Measurements from ENCODE around the gene HP1BP3. TPM values are rescaled to one million over a fixed set of nuclear protein-coding genes. Genes with fewer than 3 reads are reported as not detected.

Gene HP1BP3
- total RNA-seq, 4 donors from 2014 or later = 108 to 342 (median 206) TPM

DNA sequence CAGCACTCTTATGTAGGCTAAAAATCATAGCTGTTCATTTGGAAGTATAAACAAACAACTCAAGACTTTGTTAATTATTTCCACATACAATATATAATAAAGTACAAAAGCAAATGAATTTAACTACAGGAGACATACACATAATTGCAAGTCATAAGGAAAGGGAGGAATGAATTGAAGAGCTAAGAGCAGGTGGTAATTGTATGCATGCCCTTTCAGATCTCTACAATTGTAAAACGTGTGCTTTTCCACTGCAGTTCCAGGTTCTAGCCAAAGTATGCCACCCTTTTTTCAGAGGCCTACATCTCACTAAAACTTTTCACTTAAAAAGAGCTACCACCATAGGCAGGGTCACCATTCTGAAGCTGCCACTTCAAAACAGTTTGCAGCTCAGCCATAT lies 42.8 kb upstream of the HP1BP3 start:
- TF ChIP-seq CTCF (IDR thresholded peaks at IDR 0.05) = no peak
- TF ChIP-seq POLR2A (IDR thresholded peaks at IDR 0.05) = no peak
- H3K36me3 ChIP-seq = no peaks in the 10 kb centered on the region
- no peak overlapping the region for H3K27ac ChIP-seq
- intact Hi-C loops (cut with DNase I; ENCODE audit: low total_unique reads) = no loop called here
- H3K4me1 ChIP-seq = no peaks in the 10 kb centered on the region
- no peaks in the 10 kb centered on the region for H3K27me3 ChIP-seq
- H3K4me3 ChIP-seq = no peak overlapping the region
- no peak for DNase-seq
- no peaks in the 10 kb centered on the region for H3K9me3 ChIP-seq

DNA sequence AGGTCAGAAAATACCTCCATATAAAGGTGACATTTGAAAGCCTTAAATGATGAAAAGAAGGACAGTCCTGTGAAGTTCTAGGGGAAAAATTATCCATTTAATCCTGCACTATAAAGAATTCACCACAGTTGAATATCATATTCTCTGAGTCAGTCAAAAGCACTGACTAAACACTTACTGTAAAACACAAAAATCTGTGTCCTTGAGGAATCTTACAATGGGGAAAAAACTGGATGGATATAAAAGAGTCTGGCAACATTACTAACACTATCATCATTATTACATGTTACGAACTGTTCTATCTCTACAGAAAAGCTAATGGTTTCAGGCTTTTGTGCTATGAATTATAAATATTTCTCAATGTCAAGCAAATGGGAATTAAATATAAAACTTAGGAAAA lies 42.4 kb upstream of the HP1BP3 start:
- Histone ChIP-seq H3K9me3 (no peaks in the 10 kb centered on the region), H3K27me3 (no peaks in the 10 kb centered on the region), H3K4me3 (no peak overlapping the region), H3K4me1 (no peaks in the 10 kb centered on the region), H3K27ac (no peak overlapping the region), H3K36me3 (no peaks in the 10 kb centered on the region)
- TF ChIP-seq CTCF (IDR thresholded peaks at IDR 0.05) (no peak), POLR2A (IDR thresholded peaks at IDR 0.05) (no peak)
- DNase-seq = no peak
- intact Hi-C loops (cut with DNase I; ENCODE audit: low total_unique reads) = no loop called here

GRCh38 chr1:20823845-20824244 lies 36.7 kb upstream of the HP1BP3 start:
- H3K4me3 ChIP-seq = no peak overlapping the region
- H3K27me3 ChIP-seq = no peaks in the 10 kb centered on the region
- TF ChIP-seq POLR2A (IDR thresholded peaks at IDR 0.05) (no peak), CTCF (IDR thresholded peaks at IDR 0.05) (no peak)
- H3K36me3 ChIP-seq = no peaks in the 10 kb centered on the region
- intact Hi-C loops (cut with DNase I; ENCODE audit: low total_unique reads) = no loop called here
- no peaks in the 10 kb centered on the region for H3K4me1 ChIP-seq
- no peak for DNase-seq
- no peaks in the 10 kb centered on the region for H3K9me3 ChIP-seq
- no peak overlapping the region for H3K27ac ChIP-seq

DNA sequence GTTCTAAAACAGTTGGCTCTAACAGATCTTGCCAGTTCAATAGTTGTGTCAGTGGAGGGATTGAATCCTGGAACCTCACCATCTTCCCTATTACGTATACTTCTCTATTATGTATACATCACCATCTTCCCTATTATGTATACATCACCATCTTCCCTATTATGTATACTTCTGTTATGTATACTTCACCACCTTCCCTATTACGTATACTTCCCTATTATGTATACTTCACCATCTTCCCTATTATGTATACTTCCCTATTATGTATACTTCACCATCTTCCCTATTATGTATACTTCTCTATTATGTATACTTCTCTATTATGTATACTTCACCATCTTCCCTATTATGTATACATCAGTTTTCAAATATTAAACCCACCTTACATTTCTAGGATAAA lies 34.4 kb upstream of the HP1BP3 start:
- no peaks in the 10 kb centered on the region for H3K9me3 ChIP-seq
- no peaks in the 10 kb centered on the region for H3K36me3 ChIP-seq
- intact Hi-C loops (cut with DNase I; ENCODE audit: low total_unique reads) = no loop called here
- DNase-seq = no peak
- H3K4me1 ChIP-seq = no peaks in the 10 kb centered on the region
- H3K4me3 ChIP-seq = no peak overlapping the region
- no peaks in the 10 kb centered on the region for H3K27me3 ChIP-seq
- no peak overlapping the region for H3K27ac ChIP-seq
- TF ChIP-seq CTCF (IDR thresholded peaks at IDR 0.05) = no peak
- TF ChIP-seq POLR2A (IDR thresholded peaks at IDR 0.05) = no peak

DNA sequence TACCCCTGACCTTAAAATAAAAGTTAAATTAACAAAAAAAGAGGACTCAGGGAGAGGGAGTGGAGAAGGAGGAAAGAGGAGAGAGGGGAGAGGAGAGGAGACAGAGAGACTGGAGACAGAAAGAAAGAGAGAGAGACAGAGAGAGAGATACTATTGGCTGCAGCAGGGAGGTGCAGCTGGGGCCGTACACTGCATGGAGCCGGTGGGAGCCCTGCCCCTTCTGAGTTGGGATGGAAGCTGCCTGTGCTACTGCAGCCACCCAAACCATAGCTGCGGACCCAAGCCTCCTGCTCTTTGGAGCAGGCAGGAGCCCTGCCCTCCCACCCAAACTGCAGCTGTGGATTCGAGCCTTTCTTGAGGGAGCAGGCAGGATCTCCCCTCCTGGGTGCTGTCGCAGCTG lies 32.7 kb upstream of the HP1BP3 start:
- no peaks in the 10 kb centered on the region for H3K27me3 ChIP-seq
- H3K4me1 ChIP-seq = no peaks in the 10 kb centered on the region
- H3K36me3 ChIP-seq = no peaks in the 10 kb centered on the region
- no peak overlapping the region for H3K27ac ChIP-seq
- no peaks in the 10 kb centered on the region for H3K9me3 ChIP-seq
- H3K4me3 ChIP-seq = no peak overlapping the region
- intact Hi-C loops (cut with DNase I; ENCODE audit: low total_unique reads) = no loop called here
- TF ChIP-seq POLR2A (IDR thresholded peaks at IDR 0.05) = no peak
- no peak for TF ChIP-seq CTCF (IDR thresholded peaks at IDR 0.05)
- no peak for DNase-seq
